Peyer's patch (tissue), 4 donors: ENCODE measurements around the gene CD83.

Experiments used
- POLR2A ChIP-seq, 2 donors: fragments of 450-650 bp; IDR thresholded peaks; one replicate each; pipeline ENCODE4 v1.5.1; 2017; ENCODE audit warnings: antibody characterized with exemption in 2 of 2, mild to moderate bottlenecking in 2 of 2, moderate library complexity in 2 of 2
- TF ChIP-seq, protein P1 (sequence below), 6 experiments: fragments of 450-650 bp in 4 of 6; fragments of 200-600 bp in 2 of 6; sonication (generic) in 1 of 6; IDR thresholded peaks; one replicate each; pipeline ENCODE4 v1.5.1; 2017 to 2019; ENCODE audit warnings: antibody characterized with exemption in 6 of 6, mild to moderate bottlenecking in 3 of 6, moderate library complexity in 1 of 6

DNA sequence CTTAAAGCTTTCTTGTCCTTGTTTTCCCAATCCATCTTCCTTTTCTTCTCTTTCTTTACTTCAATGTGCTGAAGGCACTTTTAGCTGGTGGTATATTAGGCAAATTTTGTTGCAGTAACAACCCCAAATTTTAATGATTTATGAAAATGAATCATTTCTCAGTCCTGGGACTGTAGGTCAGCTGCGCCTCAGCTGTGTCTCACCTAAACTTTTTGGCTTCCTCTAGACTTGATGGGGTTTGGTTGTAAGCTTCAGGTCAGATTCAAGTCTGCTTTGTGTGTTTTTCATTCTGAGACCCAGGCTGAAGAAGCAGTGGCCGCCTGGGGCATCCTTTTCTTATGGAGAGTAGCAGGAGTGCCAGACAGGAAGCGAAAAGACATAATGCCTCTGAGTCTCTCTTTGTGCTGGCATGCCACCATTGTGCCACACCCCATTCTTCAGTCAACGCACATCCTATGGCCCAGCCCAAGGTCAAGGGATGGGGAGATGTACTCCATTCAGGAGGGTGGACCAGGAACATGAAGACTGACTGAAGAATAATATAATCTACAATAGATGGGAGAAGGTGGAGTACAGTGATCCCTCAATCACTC lies 28.9 kb upstream of the CD83 start:
- TF ChIP-seq, protein P1, sequence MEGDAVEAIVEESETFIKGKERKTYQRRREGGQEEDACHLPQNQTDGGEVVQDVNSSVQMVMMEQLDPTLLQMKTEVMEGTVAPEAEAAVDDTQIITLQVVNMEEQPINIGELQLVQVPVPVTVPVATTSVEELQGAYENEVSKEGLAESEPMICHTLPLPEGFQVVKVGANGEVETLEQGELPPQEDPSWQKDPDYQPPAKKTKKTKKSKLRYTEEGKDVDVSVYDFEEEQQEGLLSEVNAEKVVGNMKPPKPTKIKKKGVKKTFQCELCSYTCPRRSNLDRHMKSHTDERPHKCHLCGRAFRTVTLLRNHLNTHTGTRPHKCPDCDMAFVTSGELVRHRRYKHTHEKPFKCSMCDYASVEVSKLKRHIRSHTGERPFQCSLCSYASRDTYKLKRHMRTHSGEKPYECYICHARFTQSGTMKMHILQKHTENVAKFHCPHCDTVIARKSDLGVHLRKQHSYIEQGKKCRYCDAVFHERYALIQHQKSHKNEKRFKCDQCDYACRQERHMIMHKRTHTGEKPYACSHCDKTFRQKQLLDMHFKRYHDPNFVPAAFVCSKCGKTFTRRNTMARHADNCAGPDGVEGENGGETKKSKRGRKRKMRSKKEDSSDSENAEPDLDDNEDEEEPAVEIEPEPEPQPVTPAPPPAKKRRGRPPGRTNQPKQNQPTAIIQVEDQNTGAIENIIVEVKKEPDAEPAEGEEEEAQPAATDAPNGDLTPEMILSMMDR (IDR thresholded peaks at IDR 0.05): no peak
- no peak for TF ChIP-seq POLR2A (IDR thresholded peaks at IDR 0.05)
